Upper lobe of left lung (tissue), 4 donors: ENCODE measurements around the gene OCEL1.

Experiments used
- EP300 ChIP-seq, 4 donors: sonication (generic); formaldehyde crosslinking; IDR thresholded peaks; one replicate each; pipeline ENCODE4 v1.5.1; 2017; ENCODE audit warnings: antibody characterized with exemption in 4 of 4, control low read depth in 2 of 4
- TF ChIP-seq, protein P1 (sequence below), 6 experiments: fragments of 450-650 bp in 4 of 6; fragments of 200-600 bp in 2 of 6; sonication (generic) in 2 of 6; IDR thresholded peaks; one replicate each; pipeline ENCODE4 v1.5.1; 2016 to 2019; ENCODE audit warnings: antibody characterized with exemption in 6 of 6

DNA sequence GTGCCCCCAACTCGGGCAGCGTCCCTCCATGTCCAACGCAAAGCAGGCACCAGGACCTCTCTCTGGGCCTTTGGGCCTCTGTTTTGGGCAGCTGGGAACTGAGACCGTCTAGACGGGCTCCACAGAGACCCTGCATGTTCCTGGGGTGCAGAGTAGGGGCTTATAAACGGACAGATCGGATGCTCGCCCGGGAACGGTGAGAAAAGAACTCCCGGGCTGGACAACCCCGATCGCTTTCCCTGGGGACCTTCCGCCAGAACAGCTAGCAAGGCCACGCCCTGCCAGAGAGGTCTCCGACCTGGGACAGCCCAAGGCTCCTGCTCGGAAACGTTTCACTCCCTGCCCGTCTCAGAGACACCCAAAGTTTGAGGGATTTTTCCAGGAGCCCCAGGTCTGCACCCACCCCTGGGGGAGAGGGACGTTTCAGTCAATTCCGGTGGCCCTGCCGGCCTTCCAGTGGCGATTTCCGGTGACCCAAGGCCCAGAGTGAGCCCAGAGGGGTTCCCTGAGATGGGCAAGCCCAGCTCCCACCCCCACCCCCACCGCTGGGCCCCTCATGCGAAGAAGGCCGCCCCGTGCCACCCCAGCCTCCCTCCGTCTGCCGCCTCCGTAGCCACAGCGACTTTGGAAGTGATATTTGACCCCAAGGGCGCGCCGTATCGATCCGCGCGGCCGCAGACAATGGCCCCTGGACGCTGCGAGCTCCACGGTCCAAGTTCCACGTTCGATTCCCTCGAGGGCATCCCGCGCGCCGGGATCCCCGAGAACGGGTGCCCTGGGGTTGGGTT is 18.0 kb downstream of the OCEL1 start:
- TF ChIP-seq, protein P1, sequence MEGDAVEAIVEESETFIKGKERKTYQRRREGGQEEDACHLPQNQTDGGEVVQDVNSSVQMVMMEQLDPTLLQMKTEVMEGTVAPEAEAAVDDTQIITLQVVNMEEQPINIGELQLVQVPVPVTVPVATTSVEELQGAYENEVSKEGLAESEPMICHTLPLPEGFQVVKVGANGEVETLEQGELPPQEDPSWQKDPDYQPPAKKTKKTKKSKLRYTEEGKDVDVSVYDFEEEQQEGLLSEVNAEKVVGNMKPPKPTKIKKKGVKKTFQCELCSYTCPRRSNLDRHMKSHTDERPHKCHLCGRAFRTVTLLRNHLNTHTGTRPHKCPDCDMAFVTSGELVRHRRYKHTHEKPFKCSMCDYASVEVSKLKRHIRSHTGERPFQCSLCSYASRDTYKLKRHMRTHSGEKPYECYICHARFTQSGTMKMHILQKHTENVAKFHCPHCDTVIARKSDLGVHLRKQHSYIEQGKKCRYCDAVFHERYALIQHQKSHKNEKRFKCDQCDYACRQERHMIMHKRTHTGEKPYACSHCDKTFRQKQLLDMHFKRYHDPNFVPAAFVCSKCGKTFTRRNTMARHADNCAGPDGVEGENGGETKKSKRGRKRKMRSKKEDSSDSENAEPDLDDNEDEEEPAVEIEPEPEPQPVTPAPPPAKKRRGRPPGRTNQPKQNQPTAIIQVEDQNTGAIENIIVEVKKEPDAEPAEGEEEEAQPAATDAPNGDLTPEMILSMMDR (IDR thresholded peaks at IDR 0.05) = no peak
- no peak for TF ChIP-seq EP300 (IDR thresholded peaks at IDR 0.05)
